Heart left ventricle (tissue), 16 donors: ENCODE results near the gene SLC16A4. TPM values are rescaled to one million over a fixed set of nuclear protein-coding genes. Genes with fewer than 3 reads are reported as not detected.

Source experiments
- ATAC-seq, 4 donors: fragments of 200-7000 bp; cut with Tn5 transposase; one replicate each; pipeline ENCODE4 v1.9.1; 2020 to 2022; ENCODE audit warnings: moderate library complexity in 4 of 4, mild to moderate bottlenecking in 3 of 4, moderate number of reproducible peaks in 1 of 4
- DNase-seq, 5 donors: peaks; one replicate each; pipeline ENCODE4 v3.0.0-alpha.2; 2020
- H3K27ac ChIP-seq, 12 donors: fragments of 200-600 bp; sonication (generic) in 4 of 12; one replicate each; pipeline versions ENCODE4 v1.5.0 to v1.8.0; 2016 to 2022; ENCODE audit warnings: mild to moderate bottlenecking in 2 of 12
- H3K27me3 ChIP-seq, 9 donors: fragments of 200-600 bp; sonication (generic) in 2 of 9; one replicate each; pipeline versions ENCODE4 v1.5.1 to v1.8.0; 2016 to 2022; ENCODE audit warnings: mild to moderate bottlenecking in 3 of 9
- H3K36me3 ChIP-seq, 9 donors: fragments of 200-600 bp; sonication (generic) in 2 of 9; one replicate each; pipeline versions ENCODE4 v1.5.0 to v1.8.0; 2018 to 2022; ENCODE audit warnings: mild to moderate bottlenecking in 2 of 9
- H3K4me1 ChIP-seq, 12 donors: fragments of 200-600 bp; sonication (generic) in 4 of 12; one replicate each; pipeline versions ENCODE4 v1.5.0 to v1.8.0; 2016 to 2022; ENCODE audit warnings: mild to moderate bottlenecking in 3 of 12
- H3K4me3 ChIP-seq, 12 donors: fragments of 200-600 bp; sonication (generic) in 4 of 12; one replicate each; pipeline versions ENCODE4 v1.5.0 to v1.8.0; 2017 to 2022; ENCODE audit warnings: mild to moderate bottlenecking in 9 of 12, moderate library complexity in 4 of 12
- H3K9me3 ChIP-seq, 12 donors: fragments of 200-600 bp; sonication (generic) in 4 of 12; one replicate each; pipeline versions ENCODE4 v1.5.0 to v1.8.0; 2016 to 2022; ENCODE audit warnings: mild to moderate bottlenecking in 1 of 12
- POLR2A ChIP-seq, 2 donors: fragments of 450-650 bp; IDR thresholded peaks; one replicate each; pipeline ENCODE4 v1.6.1; 2017; ENCODE audit warnings: antibody characterized with exemption in 2 of 2, mild to moderate bottlenecking in 2 of 2, moderate library complexity in 2 of 2
- WGBS, 4 donors: extraction: QIAGEN DNeasy Blood & Tissue Kit in 2 of 4; methylation state at CpG; one replicate each; pipeline versions ENCODE4 v1.1.5 to v1.1.7; 2013 to 2018; 5-methylcytosine and 5-hydroxymethylcytosine counted together
- intact Hi-C, 10 donors: fragments of 100-400 bp; cut with DNase I; formaldehyde crosslinking; loops; one replicate each; pipeline versions ENCODE4 v1.11.1 to v1.14.2; 2022
- polyA plus RNA-seq, 2 donors: library from polyadenylated mRNA; stranded (reverse); fragments of 200-250 nt; gene quantifications; one replicate each; pipeline ENCODE4 v1.2.3, GENCODE V29; 2013
- total RNA-seq, 9 donors: library from RNA; depleted of rRNA in 2 of 9; stranded (reverse); fragments of >200 nt in 2 of 9; fragmentation: NEBNext Ultra II Directional in 3 of 9; extraction: Animal tissue kit (Norgen Biotek cat#: 25700) in 3 of 9; gene quantifications; one replicate each; pipeline versions ENCODE4 v1.1.0 to v1.2.4, GENCODE V29; 2016 to 2023
- TF ChIP-seq, protein P1 (sequence below), 12 donors: fragments of 200-600 bp; sonication (generic) in 4 of 12; IDR thresholded peaks; one replicate each; pipeline versions ENCODE4 v1.5.0 to v1.8.0; 2018 to 2022; ENCODE audit warnings: antibody characterized with exemption in 12 of 12, mild to moderate bottlenecking in 5 of 12
- donor health status: ischemic (EF 13 %, LVEDD 7.1; RV severe dilation, severe dysfunction).
- donor health status: healthy with polysubstance abuse.
- donor health status: DM: no; HTN: yes; CAD: no.
- donor health status: DM: no; HTN: no; CAD: no.
- donor health status: ischemic (EF 25% LVEDD 6.9; RV normal size, moderate dysfunction).
- donor health status: ischemic (EF 25% LVEDD 5.7; RV mildly dilated, moderate dysfunction).
- donor health status: healthy.
- donor health status: DM: yes; HTN: yes; CAD: no.
- donor health status: ischemic (EF 35%, LVEDD 5.7; RV mildly dilated, moderate dysfunction).
- donor health status: nonischemic (EF 11% LVEDD 7.7; RV severe dilation, severe dysfunction).
- donor health status: DM: yes; HTN: yes; CAD: no.
- donor health status: PGD.
- donor health status: ischemic (EF 29% LVEDD 5.4; RV normal size, mild dysfunction).
- donor health status: nonischemic (EF 23%, LVEDD 6.1; RV moderate dilation, normal function).

Gene SLC16A4
- total and polyA plus RNA-seq, 11 donors = 1.00 to 4.8 (median 2.0) TPM

DNA sequence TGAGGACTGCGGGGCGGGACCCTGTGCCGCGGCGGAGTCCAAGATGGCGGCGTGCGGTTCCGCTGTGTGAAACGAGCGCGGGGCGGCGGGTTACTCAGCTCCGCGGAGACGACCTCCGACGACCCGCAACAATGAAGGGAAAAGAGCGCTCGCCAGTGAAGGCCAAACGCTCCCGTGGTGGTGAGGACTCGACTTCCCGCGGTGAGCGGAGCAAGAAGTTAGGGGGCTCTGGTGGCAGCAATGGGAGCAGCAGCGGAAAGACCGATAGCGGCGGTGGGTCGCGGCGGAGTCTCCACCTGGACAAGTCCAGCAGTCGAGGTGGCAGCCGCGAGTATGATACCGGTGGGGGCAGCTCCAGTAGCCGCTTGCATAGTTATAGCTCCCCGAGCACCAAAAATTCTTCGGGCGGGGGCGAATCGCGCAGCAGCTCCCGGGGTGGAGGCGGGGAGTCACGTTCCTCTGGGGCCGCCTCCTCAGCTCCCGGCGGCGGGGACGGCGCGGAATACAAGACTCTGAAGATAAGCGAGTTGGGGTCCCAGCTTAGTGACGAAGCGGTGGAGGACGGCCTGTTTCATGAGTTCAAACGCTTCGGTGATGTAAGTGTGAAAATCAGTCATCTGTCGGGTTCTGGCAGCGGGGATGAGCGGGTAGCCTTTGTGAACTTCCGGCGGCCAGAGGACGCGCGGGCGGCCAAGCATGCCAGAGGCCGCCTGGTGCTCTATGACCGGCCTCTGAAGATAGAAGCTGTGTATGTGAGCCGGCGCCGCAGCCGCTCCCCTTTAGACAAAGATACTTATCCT is 51.2 kb downstream of the SLC16A4 start:
- ATAC-seq (peak in 2 of 4 donors; percentile 0 to 2), DNase-seq (peak in 4 of 5 donors; percentile 45 to 68 (median 57))
- H3K9me3 ChIP-seq = no peaks in the 10 kb centered on the region
- TF ChIP-seq POLR2A (IDR thresholded peaks at IDR 0.05) = peak; percentile 68 to 83
- TF ChIP-seq, protein P1, sequence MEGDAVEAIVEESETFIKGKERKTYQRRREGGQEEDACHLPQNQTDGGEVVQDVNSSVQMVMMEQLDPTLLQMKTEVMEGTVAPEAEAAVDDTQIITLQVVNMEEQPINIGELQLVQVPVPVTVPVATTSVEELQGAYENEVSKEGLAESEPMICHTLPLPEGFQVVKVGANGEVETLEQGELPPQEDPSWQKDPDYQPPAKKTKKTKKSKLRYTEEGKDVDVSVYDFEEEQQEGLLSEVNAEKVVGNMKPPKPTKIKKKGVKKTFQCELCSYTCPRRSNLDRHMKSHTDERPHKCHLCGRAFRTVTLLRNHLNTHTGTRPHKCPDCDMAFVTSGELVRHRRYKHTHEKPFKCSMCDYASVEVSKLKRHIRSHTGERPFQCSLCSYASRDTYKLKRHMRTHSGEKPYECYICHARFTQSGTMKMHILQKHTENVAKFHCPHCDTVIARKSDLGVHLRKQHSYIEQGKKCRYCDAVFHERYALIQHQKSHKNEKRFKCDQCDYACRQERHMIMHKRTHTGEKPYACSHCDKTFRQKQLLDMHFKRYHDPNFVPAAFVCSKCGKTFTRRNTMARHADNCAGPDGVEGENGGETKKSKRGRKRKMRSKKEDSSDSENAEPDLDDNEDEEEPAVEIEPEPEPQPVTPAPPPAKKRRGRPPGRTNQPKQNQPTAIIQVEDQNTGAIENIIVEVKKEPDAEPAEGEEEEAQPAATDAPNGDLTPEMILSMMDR (IDR thresholded peaks at IDR 0.05) = peak in 7 of 12 donors; percentile 17 to 47 (median 35)
- peak overlapping the region; percentile 64 to 95 (median 82) for H3K4me3 ChIP-seq
- H3K4me1 ChIP-seq = peaks cover 5 to 66% (median 57%) of the 10 kb centered on the region in 12 donors
- H3K27me3 ChIP-seq = no peaks in the 10 kb centered on the region
- peaks cover 0 to 43% (median 35%) of the 10 kb centered on the region in 9 donors for H3K36me3 ChIP-seq
- H3K27ac ChIP-seq = peak overlapping the region; percentile 75 to 99 (median 93)
- 0 to 1% (median 0%) methylated on average over 55 to 77 of the region's 77 CpGs for WGBS, 4 donors
- intact Hi-C loops = loop anchor here in 7 of 10 donors (2.0 to 5.0 kb wide), 3 partner anchors 67 to 69 kb away; partner anchors contain the start of gene LAMTOR5 (in 6 of the 7)

DNA sequence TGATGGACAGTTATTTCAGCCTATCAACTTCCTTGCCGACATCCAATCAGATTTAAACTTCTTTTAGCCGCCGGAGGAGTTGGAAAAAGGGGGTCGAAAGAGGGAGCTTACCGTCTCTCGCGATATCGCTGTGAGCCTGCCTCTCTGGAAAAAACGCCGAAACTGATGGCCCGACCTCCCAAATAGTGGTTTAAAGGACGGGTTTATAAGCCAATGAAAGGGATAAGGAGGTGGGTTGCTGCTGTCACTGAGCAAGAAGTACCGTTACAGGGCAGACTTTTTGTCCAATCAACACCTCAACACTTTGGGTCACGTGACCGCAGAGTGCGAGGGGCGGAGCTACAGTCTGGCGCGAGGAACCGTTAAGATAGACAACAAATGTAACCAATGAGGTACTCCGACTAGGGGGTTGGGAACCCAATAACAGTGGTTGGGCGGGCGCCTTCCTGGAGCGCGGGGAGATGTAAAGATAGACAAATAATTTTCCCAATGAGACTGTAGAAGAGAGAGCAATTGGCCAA is 51.9 kb downstream of the SLC16A4 start, which contains the start of gene RBM15:
Gene RBM15 (plus strand): TSS at position 492 of the 521 bp plus-strand sequence. CDS start 29 bp downstream, at position 521.
- Histone ChIP-seq H3K27ac (peak within 1 kb of the TSS; percentile 89 to 100 (median 97)), H3K4me1 (peaks cover 5 to 61% (median 50%) of the 10 kb centered on the region in 12 donors), H3K9me3 (no peaks in the 10 kb centered on the region), H3K4me3 (peak within 1 kb of the TSS; percentile 65 to 95 (median 82)), H3K36me3 (peaks cover 0 to 36% (median 31%) of the 10 kb centered on the region in 9 donors), H3K27me3 (no peaks in the 10 kb centered on the region)
- intact Hi-C loops = loop anchor here in 5 of 10 donors (1.0 to 5.0 kb wide), 5 partner anchors 68 to 129 kb away; partner anchors contain the start of genes LAMTOR5 (in 4 of the 5) and KCNC4 (in 1 of the 5)
- DNase-seq = peak; percentile 98 to 99 (median 99)
- 0 to 1% (median 0%) methylated on average over 25 of the region's 25 CpGs for WGBS, 4 donors
- peak; percentile 82 to 91 (median 88) for ATAC-seq
- TF ChIP-seq, protein P1 (IDR thresholded peaks at IDR 0.05) = no peak
- TF ChIP-seq POLR2A (IDR thresholded peaks at IDR 0.05) = no peak

DNA sequence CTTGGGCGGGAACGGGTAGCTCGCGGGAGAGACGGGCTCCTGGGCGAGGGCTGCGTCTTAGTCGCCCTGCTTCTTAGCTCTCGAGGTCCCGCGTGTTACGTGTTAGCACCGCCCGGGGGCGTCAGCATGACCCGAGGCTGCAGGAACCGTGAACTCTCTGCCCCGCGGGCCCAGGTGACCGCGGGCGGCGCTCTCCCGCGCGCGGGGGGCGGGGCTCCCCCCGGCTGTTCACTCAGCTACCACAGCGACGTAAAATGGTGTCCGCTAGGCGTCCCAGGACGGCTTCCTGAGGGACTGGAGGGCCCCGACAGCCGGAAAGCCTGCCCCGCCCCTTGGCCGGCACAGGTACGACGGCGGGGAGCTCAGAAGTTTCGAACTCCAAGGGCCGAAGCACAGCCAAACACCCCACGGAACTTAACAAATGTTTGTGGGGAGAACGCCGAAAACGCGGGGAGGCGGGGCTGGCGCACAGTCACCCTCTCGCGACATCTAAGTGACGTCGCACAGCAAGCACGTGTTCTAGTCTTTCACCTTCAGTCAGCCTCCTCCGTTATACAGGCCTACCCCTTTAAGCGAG is 52.4 kb downstream of the SLC16A4 start:
- DNase-seq = peak; percentile 88 to 96 (median 95)
- peaks cover 0 to 30% (median 25%) of the 10 kb centered on the region in 9 donors for H3K36me3 ChIP-seq
- intact Hi-C loops = loop anchor here in 5 of 10 donors (1.0 to 5.0 kb wide), 5 partner anchors 68 to 128 kb away; partner anchors contain the start of genes LAMTOR5 (in 4 of the 5) and KCNC4 (in 1 of the 5)
- peaks cover 5 to 55% (median 44%) of the 10 kb centered on the region in 12 donors for H3K4me1 ChIP-seq
- no peaks in the 10 kb centered on the region for H3K27me3 ChIP-seq
- no peaks in the 10 kb centered on the region for H3K9me3 ChIP-seq
- ATAC-seq = peak; percentile 88 to 91 (median 90)
- peak; percentile 6 to 69 for TF ChIP-seq POLR2A (IDR thresholded peaks at IDR 0.05)
- TF ChIP-seq, protein P1 (IDR thresholded peaks at IDR 0.05) = peak; percentile 34 to 79 (median 58)
- 0% methylated on average over 52 to 57 of the region's 57 CpGs for WGBS, 4 donors
- peak overlapping the region; percentile 51 to 95 (median 82) for H3K4me3 ChIP-seq
- peak overlapping the region; percentile 85 to 100 (median 97) for H3K27ac ChIP-seq
